ENCODE results near the gene PDS5B. TPM values are rescaled to one million over a fixed set of nuclear protein-coding genes. Genes with fewer than 3 reads are reported as not detected.
A peak's percentile ranks its signal among the peaks of the same experiment; 100 is the strongest.
"Not testable (repeated sequence)": the region's sequence is repeated elsewhere in the genome, so short reads cannot be mapped to it uniquely, and the experiment has no call there.

The PDS5B gene
- total RNA-seq (2014; rRNA removed; shearing (Covaris generic)), result 13.1 and 17.0 TPM in 2 replicates
- polyA plus RNA-seq (2015; cell fraction: cytosol; rRNA removed), result 8.8 and 11.4 TPM in 2 replicates
- 24.8 and 26.1 TPM in 2 replicates for polyA plus RNA-seq (2015; cell fraction: nucleus; rRNA removed)

GRCh38 chr13:32586080-32586900 is at the start of gene PDS5B:
Gene PDS5B, plus strand, starts transcription at chr13:32586452. Its CDS starts 62,321 bp downstream, at chr13:32648773.
- DNase-seq (ENCODE audit: low read depth), result peak; percentile 93

GRCh38 chr13:32537580-32538142 is 48.6 kb upstream of the PDS5B start:
- peak; percentile 25 for DNase-seq (ENCODE audit: low read depth)

- no peak for DNase-seq (ENCODE audit: low read depth)
These were observed 48.1 kb upstream of the PDS5B start for GRCh38 chr13:32538143-32538620.

- peak; percentile 96 for DNase-seq (ENCODE audit: low read depth)
These were observed 47.5 kb upstream of the PDS5B start, which contains the start of gene N4BP2L2 for GRCh38 chr13:32538621-32539246. Gene N4BP2L2, minus strand, starts transcription at chr13:32538795. Its CDS starts 1,768 bp downstream, at chr13:32537027.

GRCh38 chr13:32542221-32542620 is 44.0 kb upstream of the PDS5B start:
- no peak for DNase-seq (ENCODE audit: low read depth)

- no peak for DNase-seq (ENCODE audit: low read depth)
These were observed 41.2 kb upstream of the PDS5B start for GRCh38 chr13:32545083-32545482.

GRCh38 chr13:32548837-32549236 is 37.4 kb upstream of the PDS5B start:
- no peak for DNase-seq (ENCODE audit: low read depth)

GRCh38 chr13:32549788-32550187 is 36.5 kb upstream of the PDS5B start:
- DNase-seq (ENCODE audit: low read depth), result no peak

GRCh38 chr13:32553720-32554119 is 32.5 kb upstream of the PDS5B start:
- no peak for DNase-seq (ENCODE audit: low read depth)

GRCh38 chr13:32555613-32556012 is 30.6 kb upstream of the PDS5B start:
- no peak for DNase-seq (ENCODE audit: low read depth)

GRCh38 chr13:32560842-32561241 is 25.4 kb upstream of the PDS5B start:
- DNase-seq (ENCODE audit: low read depth), result not testable (repeated sequence)

- not testable (repeated sequence) for DNase-seq (ENCODE audit: low read depth)
These were observed 10.6 kb upstream of the PDS5B start for GRCh38 chr13:32575687-32576086.

- no peak for DNase-seq (ENCODE audit: low read depth)
These were observed 9.2 kb upstream of the PDS5B start for GRCh38 chr13:32577032-32577431.

GRCh38 chr13:32581177-32581786 is 5.0 kb upstream of the PDS5B start:
- DNase-seq (ENCODE audit: low read depth), result no peak

- DNase-seq (ENCODE audit: low read depth), result no peak
These were observed 4.0 kb upstream of the PDS5B start for GRCh38 chr13:32582281-32582680.

- DNase-seq (ENCODE audit: low read depth), result no peak
These were observed 3.3 kb upstream of the PDS5B start for GRCh38 chr13:32582991-32583390.

- no peak for DNase-seq (ENCODE audit: low read depth)
These were observed 637 bp upstream of the PDS5B start for GRCh38 chr13:32585550-32586079.

- DNase-seq (ENCODE audit: low read depth), result peak; percentile 51
These were observed 959 bp downstream of the PDS5B start for GRCh38 chr13:32587011-32587810.

GRCh38 chr13:32587811-32588170 is 1.5 kb downstream of the PDS5B start:
- peak; percentile 15 for DNase-seq (ENCODE audit: low read depth)

GRCh38 chr13:32588736-32589135 is 2.5 kb downstream of the PDS5B start:
- DNase-seq (ENCODE audit: low read depth), result no peak
